H9 (cell line): ENCODE results near the gene HSPA5. TPM values are rescaled to one million over a fixed set of nuclear protein-coding genes. Genes with fewer than 3 reads are reported as not detected.
A peak's percentile ranks its signal among the peaks of the same experiment; 100 is the strongest.
"Not testable (repeated sequence)": the region's sequence is repeated elsewhere in the genome, so short reads cannot be mapped to it uniquely, and the experiment has no call there.

ENCODE experiments used
- DNase-seq: peaks from one replicate; pipeline ENCODE4 v3.0.0-alpha.2; 2017
- H2AFZ ChIP-seq: one replicate; pipeline ENCODE4 v1.6.1; 2013; ENCODE audit warnings: mild to moderate bottlenecking, low read length, control low read depth, moderate library complexity
- H2AK5ac ChIP-seq: 2 replicates; pipeline ENCODE4 v1.6.1; 2013; ENCODE audit warnings: low read length, control low read depth, mixed read lengths; ENCODE audit not compliant: insufficient read length
- H2BK120ac ChIP-seq: one replicate; pipeline ENCODE4 v1.6.1; 2013; ENCODE audit warnings: low read depth, mild to moderate bottlenecking, low read length, control low read depth, inconsistent platforms; ENCODE audit not compliant: poor library complexity, severe bottlenecking
- H2BK12ac ChIP-seq: 2 replicates; pipeline ENCODE4 v1.6.1; 2013; ENCODE audit warnings: low read length, control low read depth, mixed read lengths, low read depth; ENCODE audit not compliant: insufficient read length
- H2BK15ac ChIP-seq: 2 replicates; pipeline ENCODE4 v1.6.1; 2013; ENCODE audit warnings: low read depth, low read length, control low read depth
- H2BK20ac ChIP-seq: one replicate; pipeline ENCODE4 v1.6.1; 2013; ENCODE audit warnings: low read depth, mild to moderate bottlenecking, low read length, control low read depth, inconsistent platforms; ENCODE audit not compliant: poor library complexity, severe bottlenecking
- H2BK5ac ChIP-seq: 2 replicates; pipeline ENCODE4 v1.6.1; 2013; ENCODE audit warnings: low read length, control low read depth, mixed read lengths; ENCODE audit not compliant: insufficient read length
- H3K14ac ChIP-seq: 2 replicates; pipeline ENCODE4 v1.6.1; 2013; ENCODE audit warnings: low read length, control low read depth; ENCODE audit not compliant: insufficient read depth
- H3K18ac ChIP-seq: 2 replicates; pipeline ENCODE4 v1.6.1; 2013; ENCODE audit warnings: low read depth, mild to moderate bottlenecking, mixed read lengths, low read length, control low read depth; ENCODE audit not compliant: insufficient read length
- H3K23ac ChIP-seq: 2 replicates; pipeline ENCODE4 v1.6.1; 2013; ENCODE audit warnings: low read length, control low read depth, mixed read lengths, low read depth; ENCODE audit not compliant: insufficient read length
- H3K23me2 ChIP-seq: 2 replicates; pipeline ENCODE4 v1.6.1; 2013; ENCODE audit warnings: low read depth, mild to moderate bottlenecking, mixed read lengths, low read length, control low read depth; ENCODE audit not compliant: insufficient read length, poor library complexity, severe bottlenecking
- H3K27ac ChIP-seq: 2 replicates; pipeline ENCODE4 v1.5.1; 2013; ENCODE audit warnings: low read length, control low read depth, mixed read lengths, low read depth; ENCODE audit not compliant: insufficient read length
- H3K27me3 ChIP-seq: 2 replicates; pipeline ENCODE4 v1.6.1; 2013; ENCODE audit warnings: low read length, control low read depth, inconsistent platforms; ENCODE audit not compliant: insufficient read depth
- H3K4ac ChIP-seq: 2 replicates; pipeline ENCODE4 v1.6.1; 2013; ENCODE audit warnings: low read depth, mild to moderate bottlenecking, control low read depth, inconsistent platforms, low read length, moderate library complexity
- H3K4me1 ChIP-seq: 2 replicates; pipeline ENCODE4 v1.6.1; 2013; ENCODE audit warnings: low read length, control low read depth, inconsistent platforms; ENCODE audit not compliant: insufficient read depth
- H3K4me2 ChIP-seq: 2 replicates; pipeline ENCODE4 v1.6.1; 2013; ENCODE audit warnings: low read length, control low read depth, mixed read lengths; ENCODE audit not compliant: insufficient read length, insufficient read depth
- H3K56ac ChIP-seq: 2 replicates; pipeline ENCODE4 v1.6.1; 2013; ENCODE audit warnings: low read depth, mild to moderate bottlenecking, mixed read lengths, low read length, control low read depth; ENCODE audit not compliant: insufficient read length
- H3K79me1 ChIP-seq: 2 replicates; pipeline ENCODE4 v1.6.1; 2013; ENCODE audit warnings: low read depth, mild to moderate bottlenecking, moderate library complexity, low read length, control low read depth, inconsistent platforms; ENCODE audit not compliant: insufficient read depth, poor library complexity, severe bottlenecking
- H3K79me2 ChIP-seq: 2 replicates; pipeline ENCODE4 v1.6.1; 2013; ENCODE audit warnings: low read length, control low read depth, inconsistent platforms; ENCODE audit not compliant: insufficient read depth
- H3K9ac ChIP-seq: 2 replicates; pipeline ENCODE4 v1.6.1; 2013; ENCODE audit warnings: low read length, control low read depth, mixed read lengths; ENCODE audit not compliant: insufficient read length; ENCODE audit errors: extremely low read depth
- H3K9me3 ChIP-seq: one replicate; pipeline ENCODE4 v1.6.1; 2013; ENCODE audit warnings: low read depth, low read length, inconsistent platforms; ENCODE audit not compliant: control insufficient read depth
- H3T11ph ChIP-seq: one replicate; pipeline ENCODE4 v1.6.1; 2013; ENCODE audit warnings: mild to moderate bottlenecking, low read length, control low read depth, inconsistent platforms
- H4K20me1 ChIP-seq: one replicate; pipeline ENCODE4 v1.6.1; 2013; ENCODE audit not compliant: control insufficient read depth, insufficient read length, insufficient read depth
- H4K5ac ChIP-seq: 2 replicates; pipeline ENCODE4 v1.6.1; 2013; ENCODE audit warnings: low read depth, mild to moderate bottlenecking, mixed read lengths, low read length, control low read depth; ENCODE audit not compliant: insufficient read length
- H4K8ac ChIP-seq: replicated peaks from 2 replicates; pipeline ENCODE4 v1.6.1; 2013; ENCODE audit warnings: low read length, control low read depth, mixed read lengths, low read depth; ENCODE audit not compliant: insufficient read length
- H4K91ac ChIP-seq: 2 replicates; pipeline ENCODE4 v1.6.1; 2013; ENCODE audit warnings: low read depth, mild to moderate bottlenecking, moderate library complexity, mixed read lengths, low read length, control low read depth; ENCODE audit not compliant: insufficient read length
- H3K27ac Mint-ChIP-seq, 3 experiments: 2 replicates in 2 of 3; 3 replicates in 1 of 3; pipeline ENCODE4 v1.8.0; 2020 to 2021; ENCODE audit warnings: mixed read lengths in 3 of 3, mild to moderate bottlenecking in 1 of 3, moderate library complexity in 1 of 3
- H3K27me3 Mint-ChIP-seq: 2 replicates; pipeline ENCODE4 v1.8.0; 2021; ENCODE audit warnings: low read depth, mild to moderate bottlenecking, moderate library complexity, mixed read lengths
- H3K36me3 Mint-ChIP-seq, 3 experiments: 2 replicates in 2 of 3; 3 replicates in 1 of 3; pipeline ENCODE4 v1.8.0; 2020 to 2021; ENCODE audit warnings: low read depth in 3 of 3, mixed read lengths in 3 of 3; ENCODE audit not compliant: insufficient read depth in 1 of 3
- H3K4me1 Mint-ChIP-seq, 2 experiments: 2 replicates each; pipeline ENCODE4 v1.8.0; 2020; ENCODE audit warnings: mixed read lengths in 2 of 2
- H3K4me3 Mint-ChIP-seq, 2 experiments: 2 replicates in 1 of 2; 3 replicates in 1 of 2; pipeline ENCODE4 v1.8.0; 2020 to 2021; ENCODE audit warnings: mild to moderate bottlenecking in 2 of 2, mixed read lengths in 2 of 2, moderate library complexity in 1 of 2
- H3K9me3 Mint-ChIP-seq, 2 experiments: 2 replicates in 1 of 2; 3 replicates in 1 of 2; pipeline ENCODE4 v1.8.0; 2020; ENCODE audit warnings: mild to moderate bottlenecking in 2 of 2, mixed read lengths in 2 of 2, moderate library complexity in 1 of 2
- WGBS: extraction: QIAGEN DNeasy Blood & Tissue Kit; methylation state at CpG from one replicate; pipeline ENCODE4 v1.1.7; 2013; ENCODE audit warnings: missing lambda C conversion rate, low lambda C conversion rate, mixed read lengths; ENCODE audit not compliant: insufficient read length; ENCODE audit errors: extremely low coverage; 5-methylcytosine and 5-hydroxymethylcytosine counted together
- total RNA-seq: library from RNA; stranded (reverse); gene quantifications from 2 replicates; pipeline ENCODE4 v1.2.1, GENCODE V29; 2021
- TF ChIP-seq, protein P1 (sequence below): fragments of 200-600 bp; sonication (generic); conservative IDR thresholded peaks from 3 replicates; pipeline ENCODE4 v1.8.0; 2021; ENCODE audit warnings: antibody characterized with exemption, mild to moderate bottlenecking

Gene HSPA5
- total RNA-seq, 1 experiment from 2014 or later: 240 TPM

DNA sequence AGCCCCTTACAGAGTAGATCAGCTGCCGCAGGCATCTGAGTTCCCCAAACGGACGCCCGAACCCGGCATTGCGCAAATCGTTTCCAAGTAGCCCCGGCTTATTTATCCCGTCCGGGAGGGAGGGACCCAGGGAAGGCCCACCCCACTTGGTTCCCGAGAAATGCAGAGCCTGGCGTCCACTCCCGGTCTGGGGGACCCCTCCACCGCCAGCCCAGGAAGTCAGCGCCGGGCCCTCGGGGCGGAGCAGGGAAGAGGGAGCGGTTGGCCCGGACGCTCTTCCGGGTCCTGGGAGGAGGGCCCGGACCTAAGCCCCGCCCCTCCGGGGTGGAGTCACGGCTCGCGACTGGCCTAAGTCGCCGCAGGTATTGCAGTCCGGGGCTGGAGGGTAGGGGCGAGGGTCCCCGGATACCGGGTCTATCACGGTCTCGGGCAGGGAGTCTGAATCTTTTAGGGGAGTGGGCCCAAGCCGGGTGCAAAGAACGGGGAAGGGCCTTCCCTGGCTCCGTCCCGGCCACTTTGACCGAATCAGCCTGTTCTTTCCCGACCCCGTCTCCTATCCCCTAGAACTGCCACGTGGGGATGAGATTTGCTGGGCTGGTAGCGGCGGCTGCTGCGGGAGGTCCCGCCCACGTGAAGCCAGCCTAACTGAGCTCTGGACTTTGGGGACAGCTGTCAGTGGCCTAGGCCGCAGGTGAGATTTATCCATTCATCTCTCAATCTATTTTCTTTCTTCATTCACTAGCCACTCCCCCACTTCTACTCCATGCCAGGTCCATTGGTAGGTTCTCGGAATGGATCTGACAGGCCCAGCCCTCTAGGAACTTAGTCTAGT, 40.7 kb downstream of the HSPA5 start, which contains the start of gene RABEPK:
Gene RABEPK (plus strand): TSS at position 327 of the 832 bp plus-strand sequence. CDS start 2,472 bp downstream, outside the sequence.
- DNase-seq: peak; percentile 96
- TF ChIP-seq, protein P1, sequence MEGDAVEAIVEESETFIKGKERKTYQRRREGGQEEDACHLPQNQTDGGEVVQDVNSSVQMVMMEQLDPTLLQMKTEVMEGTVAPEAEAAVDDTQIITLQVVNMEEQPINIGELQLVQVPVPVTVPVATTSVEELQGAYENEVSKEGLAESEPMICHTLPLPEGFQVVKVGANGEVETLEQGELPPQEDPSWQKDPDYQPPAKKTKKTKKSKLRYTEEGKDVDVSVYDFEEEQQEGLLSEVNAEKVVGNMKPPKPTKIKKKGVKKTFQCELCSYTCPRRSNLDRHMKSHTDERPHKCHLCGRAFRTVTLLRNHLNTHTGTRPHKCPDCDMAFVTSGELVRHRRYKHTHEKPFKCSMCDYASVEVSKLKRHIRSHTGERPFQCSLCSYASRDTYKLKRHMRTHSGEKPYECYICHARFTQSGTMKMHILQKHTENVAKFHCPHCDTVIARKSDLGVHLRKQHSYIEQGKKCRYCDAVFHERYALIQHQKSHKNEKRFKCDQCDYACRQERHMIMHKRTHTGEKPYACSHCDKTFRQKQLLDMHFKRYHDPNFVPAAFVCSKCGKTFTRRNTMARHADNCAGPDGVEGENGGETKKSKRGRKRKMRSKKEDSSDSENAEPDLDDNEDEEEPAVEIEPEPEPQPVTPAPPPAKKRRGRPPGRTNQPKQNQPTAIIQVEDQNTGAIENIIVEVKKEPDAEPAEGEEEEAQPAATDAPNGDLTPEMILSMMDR: no peak
- H3K14ac ChIP-seq: peak within 1 kb of the TSS; percentile 87
- Mint-ChIP-seq H3K4me1 (peaks cover 7 to 10% of the 10 kb centered on the region in 2 experiments), H3K4me3 (peak within 1 kb of the TSS; percentile 88 to 89), H3K27me3 (peaks cover 7% of the 10 kb centered on the region), H3K36me3 (peaks cover 6 to 18% (median 18%) of the 10 kb centered on the region in 3 experiments; a peak in 6 of 7 replicates), H3K9me3 (no peaks in the 10 kb centered on the region), H3K27ac (peak within 1 kb of the TSS; percentile 89 to 98 (median 96))
- no peak within 1 kb of the TSS for H3K4ac ChIP-seq
- H3T11ph ChIP-seq: no peak within 1 kb of the TSS
- H3K9ac ChIP-seq: peak within 1 kb of the TSS; percentile 62
- H3K56ac ChIP-seq: no peak within 1 kb of the TSS
- H4K5ac ChIP-seq: no peak within 1 kb of the TSS
- no peaks in the 10 kb centered on the region for H4K20me1 ChIP-seq
- H3K9me3 ChIP-seq: no peaks in the 10 kb centered on the region
- H3K4me2 ChIP-seq: peak within 1 kb of the TSS; percentile 73
- H3K27me3 ChIP-seq: no peaks in the 10 kb centered on the region; the same call in 1 of the 2 replicates
- H2AFZ ChIP-seq: no peak within 1 kb of the TSS
- H4K91ac ChIP-seq: no peak within 1 kb of the TSS
- H2BK5ac ChIP-seq: no peak within 1 kb of the TSS
- no CpG with 5 or more reads among the region's 51 CpGs for WGBS
- H2BK15ac ChIP-seq: no peak within 1 kb of the TSS
- no peak within 1 kb of the TSS for H3K27ac ChIP-seq
- H2AK5ac ChIP-seq: no peak within 1 kb of the TSS
- H3K23me2 ChIP-seq: peaks cover 5% of the 10 kb centered on the region
- H3K79me1 ChIP-seq: no peaks in the 10 kb centered on the region
- H3K4me1 ChIP-seq: no peaks in the 10 kb centered on the region
- H3K79me2 ChIP-seq: no peaks in the 10 kb centered on the region
- no peak within 1 kb of the TSS for H3K23ac ChIP-seq
- H2BK20ac ChIP-seq: no peak within 1 kb of the TSS
- H3K18ac ChIP-seq: no peak within 1 kb of the TSS
- H4K8ac ChIP-seq: no peak within 1 kb of the TSS
- H2BK12ac ChIP-seq: no peak within 1 kb of the TSS
- no peak within 1 kb of the TSS for H2BK120ac ChIP-seq

DNA sequence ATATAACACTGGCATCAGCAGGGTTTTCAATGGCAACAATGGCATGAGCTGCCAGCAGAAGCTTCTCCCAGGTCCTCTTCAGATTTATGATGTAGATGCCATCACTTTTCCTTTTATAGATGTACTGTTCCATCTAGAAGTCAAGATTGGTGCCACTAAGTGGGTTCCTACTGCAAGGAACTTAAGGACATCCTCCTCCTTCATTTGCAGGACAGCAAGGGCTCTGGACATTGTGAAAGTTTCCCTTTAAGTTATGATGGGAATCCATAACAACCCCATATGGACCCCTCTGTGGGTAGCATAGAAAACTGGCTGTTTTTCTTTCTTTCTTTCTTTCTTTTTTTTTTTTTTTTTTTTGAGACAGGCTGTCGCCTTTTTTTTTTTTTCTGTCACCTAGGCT, 45.6 kb downstream of the HSPA5 start:
- not testable (repeated sequence) for H3K56ac ChIP-seq, H3K4me3 Mint-ChIP-seq, H3K4me1 ChIP-seq, H3K9me3 Mint-ChIP-seq, H2AK5ac ChIP-seq, H3K4me1 Mint-ChIP-seq, H4K20me1 ChIP-seq, H4K8ac ChIP-seq, H3K27ac Mint-ChIP-seq, H3K9me3 ChIP-seq, H3T11ph ChIP-seq, H3K27me3 ChIP-seq, H3K79me1 ChIP-seq, H2BK20ac ChIP-seq, H4K91ac ChIP-seq, H2BK12ac ChIP-seq, H3K18ac ChIP-seq, H2BK15ac ChIP-seq, DNase-seq, H2AFZ ChIP-seq, H3K4ac ChIP-seq, H3K9ac ChIP-seq, H3K4me2 ChIP-seq, H4K5ac ChIP-seq, H3K23me2 ChIP-seq, H3K79me2 ChIP-seq, H2BK120ac ChIP-seq, H2BK5ac ChIP-seq, H3K27ac ChIP-seq, H3K14ac ChIP-seq, H3K36me3 Mint-ChIP-seq, H3K23ac ChIP-seq, H3K27me3 Mint-ChIP-seq
- no CpG with 5 or more reads among the region's 1 CpG for WGBS
